Colonic mucosa (tissue), 4 donors: ENCODE data around the gene TMEM63B. TPM values are rescaled to one million over a fixed set of nuclear protein-coding genes. Genes with fewer than 3 reads are reported as not detected.
"Not testable (repeated sequence)": the region's sequence is repeated elsewhere in the genome, so short reads cannot be mapped to it uniquely, and the experiment has no call there.

Source experiments
- DNase-seq: peaks from one replicate; pipeline ENCODE4 v3.0.0-alpha.2; 2020
- H3K27ac ChIP-seq: fragments of 200-600 bp; one replicate; pipeline ENCODE4 v1.8.0; 2021
- H3K27me3 ChIP-seq: fragments of 200-600 bp; one replicate; pipeline ENCODE4 v1.8.0; 2021
- H3K36me3 ChIP-seq: fragments of 200-600 bp; one replicate; pipeline ENCODE4 v1.8.0; 2021
- H3K4me1 ChIP-seq: fragments of 200-600 bp; one replicate; pipeline ENCODE4 v1.8.0; 2021; ENCODE audit warnings: mild to moderate bottlenecking
- H3K4me3 ChIP-seq: fragments of 200-600 bp; one replicate; pipeline ENCODE4 v1.8.0; 2021
- H3K9ac ChIP-seq, 2 donors: one replicate each; pipeline ENCODE4 v1.7.0; 2013; ENCODE audit warnings: control low read depth in 2 of 2, low read depth in 2 of 2, low read length in 2 of 2
- H3K9me3 ChIP-seq: fragments of 200-600 bp; one replicate; pipeline ENCODE4 v1.8.0; 2021
- intact Hi-C: fragments of 100-400 bp; cut with DNase I; formaldehyde crosslinking; loops from one replicate; pipeline ENCODE4 v1.14.1; 2022
- total RNA-seq, 2 donors: library from RNA; stranded (reverse); fragmentation: NEBNext Ultra II Directional in 1 of 2; extraction: Animal tissue kit (Norgen Biotek cat#: 25700) in 1 of 2; gene quantifications; one replicate each; pipeline ENCODE4 v1.2.1, GENCODE V29; 2021
- TF ChIP-seq, protein P1 (sequence below): fragments of 200-600 bp; IDR thresholded peaks from one replicate; pipeline ENCODE4 v1.8.0; 2022; ENCODE audit warnings: antibody characterized with exemption, mild to moderate bottlenecking
- donor health status: healthy.
- donor health status: DM: no; HTN: no; CAD: no.
- donor health status: DM: no; HTN: no; CAD: no.

Gene TMEM63B
- total RNA-seq, 2 donors from 2014 or later: 74.3 to 95.3 TPM

DNA sequence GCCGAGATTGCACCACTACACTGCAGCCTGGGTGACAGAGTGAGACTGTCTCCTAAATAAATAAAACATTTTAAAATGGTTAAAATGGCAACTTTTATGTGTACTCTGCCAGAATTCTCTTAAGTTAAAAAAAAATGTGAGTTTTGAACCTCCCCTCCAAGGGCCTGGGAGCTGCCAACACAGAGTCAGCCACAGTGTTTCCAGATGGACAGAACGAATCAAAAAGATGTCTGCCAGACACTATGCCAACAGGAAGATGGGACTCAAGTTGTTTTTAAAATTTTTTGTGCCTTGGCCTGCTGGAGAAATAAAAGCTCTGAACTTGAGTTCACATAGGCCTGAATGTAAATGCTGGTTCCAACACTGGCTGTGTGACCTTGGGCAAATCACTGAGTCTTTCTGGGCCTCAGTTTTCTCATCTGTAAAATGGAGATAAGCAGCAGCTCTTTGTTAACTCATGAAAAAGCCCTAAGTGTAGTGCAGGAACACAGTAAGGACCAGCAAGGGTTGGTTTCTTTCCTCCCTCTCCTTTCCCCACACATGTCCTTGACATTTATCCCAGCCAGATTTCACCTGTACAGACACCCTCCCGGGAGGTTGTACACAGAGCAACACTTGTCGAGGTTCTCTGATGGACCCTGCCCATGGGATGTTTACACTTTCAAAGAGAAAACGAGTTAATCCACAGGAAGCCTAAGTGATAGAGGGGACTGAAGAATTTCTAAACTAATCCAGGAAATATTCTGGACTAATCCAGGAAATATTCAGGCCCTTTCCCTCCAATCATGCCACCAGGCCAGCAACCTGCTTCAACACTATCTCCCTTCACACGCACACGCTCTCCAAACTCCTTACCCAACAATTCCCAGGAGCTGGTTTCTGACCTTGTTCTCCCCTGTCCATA lies 35.1 kb upstream of the TMEM63B start:
- Histone ChIP-seq H3K27ac (no peak overlapping the region), H3K27me3 (no peaks in the 10 kb centered on the region), H3K9me3 (no peaks in the 10 kb centered on the region), H3K9ac (no peak overlapping the region), H3K36me3 (no peaks in the 10 kb centered on the region), H3K4me3 (no peak overlapping the region), H3K4me1 (no peaks in the 10 kb centered on the region)
- DNase-seq: no peak
- intact Hi-C loops: loop anchor here (10.0 kb wide), 1 partner anchor 243 kb away; no protein-coding TSS in a partner anchor
- TF ChIP-seq, protein P1, sequence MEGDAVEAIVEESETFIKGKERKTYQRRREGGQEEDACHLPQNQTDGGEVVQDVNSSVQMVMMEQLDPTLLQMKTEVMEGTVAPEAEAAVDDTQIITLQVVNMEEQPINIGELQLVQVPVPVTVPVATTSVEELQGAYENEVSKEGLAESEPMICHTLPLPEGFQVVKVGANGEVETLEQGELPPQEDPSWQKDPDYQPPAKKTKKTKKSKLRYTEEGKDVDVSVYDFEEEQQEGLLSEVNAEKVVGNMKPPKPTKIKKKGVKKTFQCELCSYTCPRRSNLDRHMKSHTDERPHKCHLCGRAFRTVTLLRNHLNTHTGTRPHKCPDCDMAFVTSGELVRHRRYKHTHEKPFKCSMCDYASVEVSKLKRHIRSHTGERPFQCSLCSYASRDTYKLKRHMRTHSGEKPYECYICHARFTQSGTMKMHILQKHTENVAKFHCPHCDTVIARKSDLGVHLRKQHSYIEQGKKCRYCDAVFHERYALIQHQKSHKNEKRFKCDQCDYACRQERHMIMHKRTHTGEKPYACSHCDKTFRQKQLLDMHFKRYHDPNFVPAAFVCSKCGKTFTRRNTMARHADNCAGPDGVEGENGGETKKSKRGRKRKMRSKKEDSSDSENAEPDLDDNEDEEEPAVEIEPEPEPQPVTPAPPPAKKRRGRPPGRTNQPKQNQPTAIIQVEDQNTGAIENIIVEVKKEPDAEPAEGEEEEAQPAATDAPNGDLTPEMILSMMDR: no peak

DNA sequence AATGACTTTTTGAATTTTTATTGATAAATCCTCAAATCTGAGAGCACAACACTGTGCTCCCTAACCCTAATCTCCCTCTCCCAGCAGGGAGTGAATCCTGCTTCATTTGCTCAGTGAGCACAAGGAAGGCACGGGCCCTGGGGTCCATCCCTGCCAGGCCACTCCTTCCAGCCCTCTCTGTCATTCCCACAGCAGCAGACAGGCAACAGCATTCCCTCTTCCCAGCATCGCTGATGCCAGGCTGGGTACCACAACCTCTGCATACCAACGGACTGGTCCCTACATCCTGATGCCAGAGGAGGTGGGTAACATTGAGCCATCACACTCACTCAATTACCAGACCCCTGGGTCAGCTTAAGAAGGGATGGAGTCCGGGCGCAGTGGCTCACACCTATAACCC lies 34.3 kb upstream of the TMEM63B start:
- TF ChIP-seq, protein P1: no peak
- Histone ChIP-seq H3K9ac (no peak overlapping the region), H3K27me3 (no peaks in the 10 kb centered on the region), H3K27ac (no peak overlapping the region), H3K36me3 (no peaks in the 10 kb centered on the region), H3K4me3 (no peak overlapping the region), H3K4me1 (no peaks in the 10 kb centered on the region), H3K9me3 (no peaks in the 10 kb centered on the region)
- intact Hi-C loops: loop anchor here (10.0 kb wide), 1 partner anchor 242 kb away; no protein-coding TSS in a partner anchor
- no peak for DNase-seq

- no peaks in the 10 kb centered on the region for H3K27me3 ChIP-seq
- no peaks in the 10 kb centered on the region for H3K36me3 ChIP-seq
- no peak overlapping the region for H3K9ac ChIP-seq
- TF ChIP-seq, protein P1: no peak
- H3K4me3 ChIP-seq: no peak overlapping the region
- intact Hi-C loops: loop anchor here (10.0 kb wide), 1 partner anchor 241 kb away; no protein-coding TSS in a partner anchor
- no peak for DNase-seq
- H3K27ac ChIP-seq: no peak overlapping the region
- no peaks in the 10 kb centered on the region for H3K4me1 ChIP-seq
- no peaks in the 10 kb centered on the region for H3K9me3 ChIP-seq
Measured at GRCh38 chr6:44093750-44094402, 33.5 kb upstream of the TMEM63B start.

DNA sequence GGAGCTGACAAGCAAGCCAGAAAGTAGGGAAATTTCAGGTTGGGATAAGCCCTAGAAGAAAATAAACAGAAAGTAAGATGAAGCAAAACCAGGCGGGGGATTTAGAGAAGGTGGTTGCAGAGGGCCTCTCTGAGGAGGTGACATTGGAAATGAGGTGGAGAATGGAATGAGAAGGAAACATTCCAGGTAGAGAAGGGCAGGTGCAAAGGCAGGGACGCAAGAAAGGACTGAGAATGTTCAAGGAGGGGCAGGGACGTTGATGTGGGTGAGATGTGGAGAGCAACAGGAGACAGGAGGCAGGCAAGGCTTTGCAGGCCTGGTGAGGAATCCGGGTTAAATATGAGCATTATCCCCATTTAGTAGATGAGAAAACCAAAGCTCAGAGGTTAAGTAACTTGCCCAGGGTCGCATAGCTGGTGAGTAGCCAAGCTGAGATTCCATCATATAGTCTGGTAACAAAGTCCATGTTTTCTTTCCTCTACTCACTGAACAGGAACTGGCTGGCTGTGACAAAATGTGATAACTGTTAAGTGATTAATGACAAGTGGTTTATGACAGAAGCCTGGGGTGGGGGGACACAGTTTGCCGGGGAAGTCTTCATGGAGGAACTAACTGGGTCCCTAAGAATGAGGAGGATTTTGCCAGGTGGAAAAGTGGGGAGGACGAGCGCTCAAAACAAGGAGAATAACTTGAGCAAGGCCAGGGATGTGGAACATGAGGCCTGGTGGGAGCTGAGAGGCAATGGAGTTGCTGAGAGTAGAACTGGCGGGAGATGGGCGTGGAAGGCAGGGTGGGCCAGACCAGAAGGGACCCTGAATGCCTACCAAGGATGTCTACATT lies 32.7 kb upstream of the TMEM63B start:
- Histone ChIP-seq H3K9ac (peak overlapping the region in 1 of 2 donors; percentile 9), H3K9me3 (no peaks in the 10 kb centered on the region)
- intact Hi-C loops: loop anchor here (5.0 to 10.0 kb wide), 2 partner anchors 143 to 240 kb away; no protein-coding TSS in a partner anchor

DNA sequence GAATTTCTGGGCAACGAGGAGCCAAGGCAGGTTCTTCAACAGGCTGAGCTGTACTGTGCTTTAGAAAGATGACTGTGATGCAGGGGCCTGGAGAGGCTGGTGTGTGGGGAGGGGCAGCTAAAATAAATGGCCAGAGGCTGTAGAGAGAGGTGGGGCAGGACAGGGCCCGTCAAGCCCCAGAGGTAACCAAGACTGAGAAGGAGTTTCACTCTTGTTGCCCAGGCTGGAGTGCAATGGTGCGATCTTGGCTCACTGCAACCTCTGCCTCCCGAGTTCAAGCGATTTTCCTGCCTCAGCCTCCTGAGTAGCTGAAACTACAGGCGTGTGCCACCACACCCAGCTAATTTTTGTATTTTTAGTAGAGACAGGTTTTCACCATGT lies 32.1 kb upstream of the TMEM63B start:
- not testable (repeated sequence) for H3K27me3 ChIP-seq, H3K9me3 ChIP-seq, H3K4me3 ChIP-seq, DNase-seq, H3K36me3 ChIP-seq, H3K4me1 ChIP-seq
- peak overlapping the region; percentile 66 for H3K27ac ChIP-seq
- intact Hi-C loops: loop anchor here (5.0 to 10.0 kb wide), 2 partner anchors 142 to 240 kb away; no protein-coding TSS in a partner anchor
- peak overlapping the region in 1 of 2 donors; percentile 9 for H3K9ac ChIP-seq

More for the DNA sequence above, 32.7 kb upstream of the TMEM63B start:
- no peaks in the 10 kb centered on the region for H3K36me3 ChIP-seq
- DNase-seq: peak; percentile 63
- H3K27ac ChIP-seq: peak overlapping the region; percentile 66
- H3K4me3 ChIP-seq: no peak overlapping the region
- TF ChIP-seq, protein P1: no peak
- H3K27me3 ChIP-seq: no peaks in the 10 kb centered on the region
- H3K4me1 ChIP-seq: no peaks in the 10 kb centered on the region
